NOMO-1 treated with DMSO at 0.1 percent for 48 hours (cell line): ENCODE measurements around the gene GOLPH3.
"Not testable (repeated sequence)": the region's sequence is repeated elsewhere in the genome, so short reads cannot be mapped to it uniquely, and the experiment has no call there.

Experiments
- DNase-seq: peaks from one replicate; lab custom pipeline; 2025; ENCODE audit not compliant: unreplicated experiment; lab: John Stamatoyannopoulos, UW

The GOLPH3 gene

DNA sequence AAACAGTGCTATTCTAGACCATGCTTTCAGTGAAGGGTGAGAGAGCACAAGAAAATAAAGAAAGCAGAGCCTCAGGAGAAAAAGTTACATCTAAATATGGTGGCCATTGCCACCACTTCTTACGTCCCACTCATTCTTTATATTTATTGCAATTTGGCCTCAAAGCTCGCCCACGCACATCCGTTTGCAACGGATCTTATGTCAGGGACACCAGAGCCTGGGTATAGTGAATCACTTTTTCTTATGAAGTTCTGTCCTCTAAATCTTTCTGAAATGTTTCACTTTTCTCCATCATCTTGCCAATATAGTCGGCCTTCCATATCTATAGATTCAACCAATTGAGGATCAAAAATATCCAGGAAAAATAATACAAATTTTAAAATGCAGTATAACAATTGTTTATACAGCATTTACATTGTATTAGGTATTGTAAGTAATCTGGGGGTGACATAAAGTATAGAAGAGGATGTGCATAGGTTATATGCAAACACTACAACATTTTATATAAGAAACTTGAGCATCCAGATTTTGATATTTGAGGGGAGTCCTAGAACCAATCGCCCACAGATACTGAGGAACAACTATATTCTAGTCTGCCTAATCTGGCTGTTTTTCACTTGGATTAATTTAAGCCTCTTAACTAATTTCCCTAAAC is 35.2 kb downstream of the GOLPH3 start:
- no peak for DNase-seq

GRCh38 chr5:32136342-32136741 is 37.8 kb downstream of the GOLPH3 start:
- no peak for DNase-seq

GRCh38 chr5:32135086-32135485 is 39.0 kb downstream of the GOLPH3 start:
- no peak for DNase-seq

DNA sequence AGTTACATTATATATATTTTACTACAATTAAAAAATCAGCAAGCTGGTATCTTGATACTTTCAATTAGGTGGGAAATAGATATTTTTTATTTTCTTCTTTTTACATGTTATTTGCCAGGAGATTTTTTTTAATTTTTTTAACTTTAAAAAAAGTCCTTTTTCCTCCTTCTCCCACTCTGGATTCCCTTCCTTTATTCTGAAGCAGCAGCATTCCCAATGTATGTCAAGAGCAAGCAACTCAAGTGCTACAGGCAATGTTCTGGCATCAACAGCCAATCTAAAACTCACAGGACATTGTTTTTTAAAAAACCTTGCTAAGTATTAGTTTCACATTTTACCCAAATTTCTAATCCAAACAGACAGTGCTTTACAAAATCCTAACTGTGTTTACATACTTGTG is 41.4 kb downstream of the GOLPH3 start:
- DNase-seq: no peak

GRCh38 chr5:32131604-32132003 is 42.5 kb downstream of the GOLPH3 start:
- DNase-seq: no peak

- no peak for DNase-seq
Measured at GRCh38 chr5:32130865-32131264, 43.3 kb downstream of the GOLPH3 start.

GRCh38 chr5:32129074-32129598 is 45.0 kb downstream of the GOLPH3 start:
- no peak for DNase-seq

- DNase-seq: no peak
Measured at GRCh38 chr5:32127711-32128110, 46.4 kb downstream of the GOLPH3 start.

DNA sequence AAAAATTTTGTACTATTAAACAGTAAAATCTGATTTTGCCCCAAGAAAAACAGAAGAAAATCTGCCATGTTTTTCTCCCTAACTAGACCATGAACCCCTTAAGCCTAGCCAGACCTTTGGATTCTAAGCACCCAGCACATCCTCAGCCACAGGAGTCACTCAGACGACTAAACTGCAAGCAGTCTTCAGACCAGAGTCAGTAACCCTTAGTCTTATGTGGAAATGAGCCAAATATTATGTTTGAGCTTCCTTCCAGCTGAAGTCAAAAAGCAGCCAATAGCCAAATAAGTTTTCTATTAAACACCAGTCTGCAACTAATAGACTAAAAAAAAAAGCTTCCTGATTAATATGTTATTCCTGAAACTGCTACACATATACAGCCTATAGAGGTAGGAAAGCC is 47.4 kb downstream of the GOLPH3 start:
- no peak for DNase-seq

DNA sequence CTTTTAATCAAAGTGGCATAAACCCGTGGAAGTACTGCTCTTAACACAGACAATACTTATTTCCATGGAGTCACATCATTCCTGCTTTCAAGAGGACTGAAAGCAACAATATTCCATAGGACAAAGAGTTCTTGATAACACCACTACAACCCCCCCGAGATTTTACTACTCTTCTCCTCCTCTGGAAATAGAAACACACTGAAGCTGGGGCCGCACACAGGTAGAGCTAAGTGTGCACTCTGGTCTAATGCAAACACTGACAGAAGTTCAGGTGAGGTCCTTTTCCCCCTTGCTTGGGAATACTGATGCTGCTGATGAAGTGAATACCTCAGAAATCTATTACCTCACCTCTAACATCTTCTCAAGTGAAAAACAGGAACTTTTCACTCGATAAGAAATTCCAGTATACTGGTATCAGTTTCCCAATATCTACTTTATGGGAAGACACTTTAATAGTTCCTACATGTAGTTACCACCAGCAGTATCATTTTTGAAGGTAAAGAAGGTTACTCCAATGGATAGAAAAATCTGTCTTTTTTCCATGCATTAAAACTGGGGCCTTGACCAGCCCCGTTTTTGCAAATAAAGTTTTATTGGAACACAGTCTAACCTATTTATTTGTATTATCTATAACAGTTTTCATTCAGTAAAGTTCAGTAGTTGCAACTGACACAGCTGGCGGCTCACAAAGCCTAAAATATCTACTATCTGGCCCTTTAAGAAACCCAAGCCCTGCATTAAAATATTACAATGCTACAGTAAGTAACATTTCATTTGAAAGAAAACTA is 50.0 kb downstream of the GOLPH3 start:
- no peak for DNase-seq

DNA sequence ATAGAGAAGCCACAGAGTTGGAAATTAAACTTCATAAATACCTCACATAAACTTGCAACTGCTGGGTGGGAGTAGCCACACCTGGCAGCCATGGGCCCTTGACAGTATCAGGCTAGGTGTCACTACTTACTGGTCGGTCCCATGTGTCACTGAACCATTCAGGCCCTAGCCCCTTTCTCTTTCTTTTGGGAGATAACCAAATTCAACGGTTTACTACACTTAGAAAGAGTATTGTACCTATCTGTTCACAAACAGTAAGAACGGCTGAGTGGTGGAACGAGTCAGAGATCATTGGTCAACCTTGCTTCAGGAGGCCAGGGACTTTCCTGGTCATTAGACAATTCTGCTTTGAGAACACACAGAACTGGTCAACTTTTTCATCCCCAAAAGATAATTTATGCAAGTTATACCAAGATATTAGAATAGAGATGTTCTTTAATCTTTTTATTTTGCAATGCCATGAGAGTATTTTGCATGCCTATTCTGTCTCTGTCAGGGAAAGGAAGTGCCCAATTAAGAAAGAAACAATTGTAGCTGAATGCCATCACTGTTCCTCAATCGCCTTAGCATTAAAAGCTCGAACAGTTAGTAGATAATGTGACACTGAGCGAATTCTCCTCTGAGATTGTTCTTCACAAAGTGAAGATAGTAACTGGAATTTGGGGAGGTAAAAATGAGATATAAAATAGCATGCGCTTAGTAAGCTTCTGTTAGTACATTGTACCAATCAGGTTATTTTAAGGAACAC is 50.9 kb downstream of the GOLPH3 start:
- peak; percentile 67 for DNase-seq

DNA sequence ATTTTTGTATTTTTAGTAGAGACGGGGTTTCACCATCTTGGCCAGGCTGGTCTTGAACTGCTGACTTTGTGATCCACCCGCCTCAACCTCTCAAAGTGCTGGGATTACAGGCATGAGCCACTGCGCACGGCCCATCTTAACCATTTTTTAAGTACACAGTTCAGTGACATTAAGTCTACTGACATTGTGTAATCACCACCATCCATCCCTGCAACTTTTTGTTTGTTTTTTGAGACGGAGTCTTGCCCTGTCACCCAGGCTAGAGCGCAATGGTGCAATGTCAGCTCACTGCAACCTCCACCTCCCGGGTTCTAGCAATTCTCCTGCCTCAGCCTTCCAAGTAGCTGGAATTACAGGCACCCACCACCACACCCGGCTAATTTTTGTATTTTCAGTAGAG is 55.2 kb downstream of the GOLPH3 start:
- not testable (repeated sequence) for DNase-seq

- DNase-seq: no peak
Measured at GRCh38 chr5:32116574-32117313, 57.4 kb downstream of the GOLPH3 start.

DNA sequence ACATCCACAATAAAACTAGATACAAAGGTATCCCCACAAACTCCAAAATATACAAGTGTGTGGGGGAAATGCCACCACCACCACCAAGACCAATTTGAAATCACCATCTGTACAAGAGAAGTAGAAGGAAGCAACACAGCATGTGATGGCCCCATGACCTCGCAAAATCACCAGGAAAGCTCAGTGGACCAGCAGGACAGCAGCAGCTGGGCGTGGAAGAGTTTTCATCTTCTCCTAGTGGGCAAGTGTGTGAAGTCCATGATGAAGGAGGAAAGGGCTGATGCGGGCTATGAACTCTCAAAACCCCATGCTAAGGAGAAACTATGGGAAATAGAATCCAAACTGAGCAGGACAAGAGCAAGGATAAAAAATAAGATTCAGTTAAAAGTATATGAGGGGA is 58.1 kb downstream of the GOLPH3 start:
- no peak for DNase-seq

- DNase-seq: no peak
Measured at GRCh38 chr5:32110111-32110696, 63.9 kb downstream of the GOLPH3 start.

GRCh38 chr5:32109236-32109635 is 64.9 kb downstream of the GOLPH3 start:
- no peak for DNase-seq

GRCh38 chr5:32108167-32108566 is 66.0 kb downstream of the GOLPH3 start:
- no peak for DNase-seq

- DNase-seq: no peak
Measured at GRCh38 chr5:32107291-32107690, 66.8 kb downstream of the GOLPH3 start.

- DNase-seq: no peak
Measured at GRCh38 chr5:32103521-32103920, 70.6 kb downstream of the GOLPH3 start.

GRCh38 chr5:32102254-32102986 is 71.7 kb downstream of the GOLPH3 start:
- DNase-seq: no peak
